HUES64 (cell line): ENCODE data around the gene ULK4.

Source experiments
- H3K27ac ChIP-seq: 2 replicates; pipeline ENCODE4 v1.7.0; 2013; ENCODE audit warnings: low read depth, low read length, inconsistent platforms
- H3K27me3 ChIP-seq: 2 replicates; pipeline ENCODE4 v1.6.1; 2013; ENCODE audit warnings: mild to moderate bottlenecking, low read length; ENCODE audit not compliant: insufficient read depth
- H3K36me3 ChIP-seq: 2 replicates; pipeline ENCODE4 v1.6.1; 2013; ENCODE audit warnings: mild to moderate bottlenecking, low read length; ENCODE audit not compliant: insufficient read depth
- H3K4me1 ChIP-seq: 2 replicates; pipeline ENCODE4 v1.6.1; 2013; ENCODE audit warnings: mild to moderate bottlenecking, low read length, moderate library complexity; ENCODE audit not compliant: insufficient read depth
- H3K4me3 ChIP-seq: 2 replicates; pipeline ENCODE4 v1.5.1; 2013; ENCODE audit warnings: mild to moderate bottlenecking, low read length, moderate library complexity
- H3K9ac ChIP-seq: 2 replicates; pipeline ENCODE4 v1.6.1; 2013; ENCODE audit warnings: mild to moderate bottlenecking, low read depth, low read length
- H3K9me3 ChIP-seq: 2 replicates; pipeline ENCODE4 v1.6.1; 2013; ENCODE audit warnings: low read depth, low read length; ENCODE audit not compliant: insufficient read depth
- WGBS: fragments of 150-250, 120-280 bp; methylation state at CpG from one replicate; pipeline ENCODE4 v1.1.7; 2013; ENCODE audit warnings: missing lambda C conversion rate; 5-methylcytosine and 5-hydroxymethylcytosine counted together

Gene ULK4

DNA sequence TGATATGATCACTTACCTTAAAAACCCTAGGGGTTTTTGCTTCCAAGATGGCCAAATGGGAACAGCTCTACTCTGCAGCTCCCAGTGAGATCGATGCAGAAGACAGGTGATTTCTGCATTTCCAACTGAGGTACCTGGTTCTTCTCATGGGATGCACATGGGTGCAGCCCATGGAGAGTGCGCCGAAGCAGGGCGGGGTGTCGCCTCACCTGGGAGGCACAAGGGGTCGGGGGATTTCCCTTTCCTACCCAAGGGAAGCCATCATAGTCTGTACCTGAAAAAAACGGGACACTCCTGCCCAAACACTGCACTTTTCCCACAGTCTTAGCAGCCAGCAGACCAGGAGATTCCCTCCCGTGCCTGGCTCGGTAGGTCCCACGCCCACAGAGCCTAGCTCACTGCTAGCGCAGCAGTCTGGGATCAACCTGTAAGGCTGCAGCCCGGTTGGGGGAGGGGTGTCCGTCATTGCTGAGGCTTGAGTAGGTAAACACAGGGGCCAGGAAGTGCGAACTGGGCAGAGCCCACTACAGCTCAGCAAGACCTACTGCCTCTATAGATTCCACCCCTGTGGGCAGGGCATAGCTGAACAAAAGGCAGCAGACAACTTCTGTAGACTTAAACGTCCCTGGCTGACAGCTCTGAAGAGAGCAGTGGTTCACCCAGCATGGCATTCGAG is 684.0 kb downstream of the ULK4 start:
- 68% methylated on average over 16 of the region's 16 CpGs for WGBS
- Histone ChIP-seq H3K9me3 (no peaks in the 10 kb centered on the region), H3K4me3 (peak overlapping the region; percentile 26), H3K27me3 (no peaks in the 10 kb centered on the region), H3K36me3 (no peaks in the 10 kb centered on the region), H3K27ac (no peak overlapping the region), H3K4me1 (peaks cover 10% of the 10 kb centered on the region; the same call in 1 of the 2 replicates), H3K9ac (0 out of 2 replicates have a peak overlapping the region, but pooled peaks have one; percentile 29)

DNA sequence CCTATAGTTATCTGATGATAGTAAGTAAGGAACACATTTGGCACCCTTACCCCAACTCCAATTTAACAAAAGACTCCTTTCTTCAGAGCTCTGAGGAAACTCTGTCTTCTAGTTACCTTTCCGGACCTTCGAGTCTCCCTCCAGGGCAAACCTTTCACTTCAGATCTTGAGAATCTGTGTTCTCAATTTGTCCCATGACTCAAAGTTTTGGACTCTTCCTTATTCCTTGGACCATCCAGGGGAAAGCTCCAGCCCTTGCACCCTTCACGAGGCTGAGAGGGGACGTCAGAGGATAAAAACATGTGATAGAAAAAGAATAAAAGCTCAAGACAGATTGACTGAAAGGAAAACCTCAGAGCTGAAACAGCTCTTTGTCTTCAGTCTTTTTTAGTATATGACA is 685.7 kb downstream of the ULK4 start:
- WGBS: 88% methylated on average over 4 of the region's 4 CpGs
- Histone ChIP-seq H3K4me3 (no peak overlapping the region), H3K36me3 (no peaks in the 10 kb centered on the region), H3K27ac (no peak overlapping the region), H3K9me3 (no peaks in the 10 kb centered on the region), H3K27me3 (no peaks in the 10 kb centered on the region), H3K9ac (no peak overlapping the region), H3K4me1 (peaks cover 10% of the 10 kb centered on the region; the same call in 1 of the 2 replicates)

DNA sequence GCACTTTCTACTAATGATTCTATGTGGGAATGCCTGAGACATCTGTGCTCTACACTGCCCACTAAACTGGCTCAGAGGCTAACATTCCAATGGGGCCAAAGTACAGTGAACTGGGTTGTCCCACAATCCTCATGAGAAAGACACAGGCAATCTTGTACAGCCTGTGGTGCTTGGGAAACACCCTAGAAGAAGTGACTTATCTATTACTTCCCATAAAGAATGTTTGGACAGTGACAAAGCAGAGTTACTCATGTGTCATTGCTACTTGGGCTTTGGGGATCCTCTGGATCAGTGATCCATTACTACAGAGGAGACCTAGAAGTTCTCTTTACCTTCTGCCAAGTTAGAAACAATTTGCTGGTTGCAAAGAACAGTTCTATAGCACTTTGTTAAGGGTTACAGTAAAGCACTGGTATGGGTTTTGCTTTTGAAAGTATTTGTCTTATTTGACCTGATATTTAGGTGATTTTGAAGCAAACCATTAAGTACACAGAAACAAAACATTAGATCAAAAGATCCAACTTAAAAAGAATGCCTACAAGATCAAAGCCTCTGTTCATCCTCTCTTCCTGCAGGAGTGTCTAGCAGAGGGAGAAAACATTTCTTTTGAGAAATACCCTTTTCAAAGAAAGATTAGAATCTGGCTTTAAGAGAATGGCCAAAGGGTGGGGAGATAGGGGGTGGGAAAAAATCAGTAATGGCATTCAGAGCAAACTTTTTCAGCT is 686.8 kb downstream of the ULK4 start:
- Histone ChIP-seq H3K4me1 (peaks cover 10% of the 10 kb centered on the region; the same call in 1 of the 2 replicates), H3K4me3 (no peak overlapping the region), H3K9ac (no peak overlapping the region), H3K27me3 (no peaks in the 10 kb centered on the region), H3K36me3 (no peaks in the 10 kb centered on the region), H3K27ac (no peak overlapping the region), H3K9me3 (no peaks in the 10 kb centered on the region)

DNA sequence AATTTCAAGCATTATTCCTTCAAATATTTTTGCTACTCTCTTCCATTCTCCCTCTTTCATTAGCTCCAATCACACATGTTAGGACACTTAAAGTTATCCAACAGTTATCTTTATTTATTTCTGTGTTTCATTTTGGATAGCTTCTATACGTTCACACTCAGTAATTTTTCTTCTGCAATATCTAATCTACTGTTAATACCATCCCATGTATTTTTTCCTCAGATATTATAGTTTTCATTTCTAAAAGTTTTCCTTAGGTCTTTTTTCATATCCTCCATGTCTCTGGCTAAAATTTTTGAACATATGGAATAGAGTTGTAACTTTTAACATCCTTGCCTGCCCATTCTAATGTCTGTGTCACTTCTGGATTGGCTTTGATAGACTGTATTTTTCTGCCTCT is 689.2 kb downstream of the ULK4 start:
- no peak overlapping the region for H3K4me3 ChIP-seq
- H3K36me3 ChIP-seq: no peaks in the 10 kb centered on the region
- H3K27ac ChIP-seq: no peak overlapping the region
- peaks cover 2% of the 10 kb centered on the region; the same call in 1 of the 2 replicates for H3K4me1 ChIP-seq
- no peaks in the 10 kb centered on the region for H3K9me3 ChIP-seq
- H3K9ac ChIP-seq: no peak overlapping the region
- no peaks in the 10 kb centered on the region for H3K27me3 ChIP-seq
- WGBS: 100% methylated on average over 1 of the region's 1 CpG

DNA sequence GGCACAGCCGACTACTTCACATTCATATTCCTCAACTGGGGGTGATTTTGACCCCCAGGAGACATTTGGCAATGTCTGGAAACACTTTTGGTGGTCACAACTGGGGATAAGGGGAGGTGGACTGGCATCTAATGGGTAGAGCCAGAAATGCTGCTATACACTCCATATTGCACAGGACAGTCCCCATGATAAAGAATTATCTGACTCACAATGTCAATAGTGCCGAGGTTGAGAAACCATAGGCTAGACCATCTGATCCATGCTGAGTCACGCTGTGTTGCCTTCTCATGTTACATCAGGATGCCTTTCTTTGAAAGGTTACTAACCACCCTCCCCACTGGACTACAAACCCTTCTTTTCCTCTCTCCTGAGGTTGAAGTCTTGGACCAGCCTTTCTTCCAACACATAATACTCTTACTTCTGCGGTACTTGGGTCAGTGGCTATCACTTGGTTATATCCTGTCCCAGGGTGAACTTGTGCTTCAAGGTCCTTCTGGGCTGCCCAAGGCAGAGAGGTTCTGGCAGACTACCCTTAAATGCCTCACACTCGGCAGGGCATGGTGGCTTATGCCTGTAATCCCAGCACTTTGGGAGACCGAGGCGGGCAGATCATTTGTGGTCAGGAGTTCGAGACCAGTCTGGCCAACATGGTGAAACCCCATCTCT is 693.8 kb downstream of the ULK4 start:
- WGBS: 92% methylated on average over 8 of the region's 8 CpGs
- Histone ChIP-seq H3K36me3 (no peaks in the 10 kb centered on the region), H3K9me3 (no peaks in the 10 kb centered on the region), H3K9ac (no peak overlapping the region), H3K4me3 (no peak overlapping the region), H3K27ac (no peak overlapping the region), H3K4me1 (no peaks in the 10 kb centered on the region), H3K27me3 (no peaks in the 10 kb centered on the region)

DNA sequence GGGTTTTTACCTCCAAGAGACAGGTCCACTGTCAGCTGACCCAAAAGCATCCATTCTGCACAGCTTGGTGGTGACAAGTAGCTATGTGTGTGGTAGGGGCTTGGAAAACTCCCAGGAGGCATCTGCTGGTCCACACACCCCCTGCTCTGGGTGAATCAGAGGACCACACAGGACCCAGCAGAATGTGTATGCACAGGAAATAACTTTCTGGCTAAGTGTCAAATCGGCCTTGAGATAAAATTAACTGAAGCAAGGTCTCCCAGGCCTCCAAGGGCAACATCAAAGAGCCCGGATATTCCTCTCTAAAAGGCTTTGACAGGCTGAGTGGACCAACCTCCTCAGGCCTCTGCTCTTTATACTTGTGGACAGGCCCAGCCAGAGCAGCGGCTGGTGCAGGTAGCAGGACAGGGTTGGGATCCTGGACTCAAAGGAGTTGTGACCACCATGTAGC is 696.1 kb downstream of the ULK4 start:
- H3K9me3 ChIP-seq: no peaks in the 10 kb centered on the region
- no peaks in the 10 kb centered on the region for H3K4me1 ChIP-seq
- no peak overlapping the region for H3K27ac ChIP-seq
- H3K9ac ChIP-seq: no peak overlapping the region
- no peaks in the 10 kb centered on the region for H3K27me3 ChIP-seq
- no peaks in the 10 kb centered on the region for H3K36me3 ChIP-seq
- H3K4me3 ChIP-seq: no peak overlapping the region
- 86% methylated on average over 3 of the region's 3 CpGs for WGBS

DNA sequence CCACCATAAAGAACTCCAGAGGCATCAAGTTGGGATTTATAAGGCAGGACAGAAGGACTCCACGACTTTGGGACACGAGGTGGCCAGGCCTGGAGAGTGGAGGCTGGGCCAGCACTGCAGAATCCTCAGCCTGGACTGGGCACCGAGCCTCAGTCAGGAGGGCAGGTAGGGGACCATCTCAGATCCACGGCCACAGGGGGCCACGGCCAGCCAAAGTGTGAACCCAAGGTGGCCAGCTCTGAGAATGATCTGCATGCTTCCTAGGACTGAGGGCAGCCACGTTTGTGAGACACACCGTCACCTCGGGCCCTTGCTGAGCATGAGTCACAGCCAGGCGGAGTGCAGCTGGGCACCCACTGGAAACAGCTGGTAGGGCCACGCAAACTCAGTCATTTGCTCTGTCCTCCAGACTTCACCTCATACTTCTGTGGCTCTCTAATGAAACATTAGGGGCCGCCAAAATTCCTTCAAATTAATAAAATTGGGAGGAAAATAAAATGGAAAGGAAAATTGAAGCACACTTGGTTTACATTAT is 696.8 kb downstream of the ULK4 start:
- H3K27ac ChIP-seq: no peak overlapping the region
- H3K4me3 ChIP-seq: no peak overlapping the region
- H3K36me3 ChIP-seq: no peaks in the 10 kb centered on the region
- no peaks in the 10 kb centered on the region for H3K27me3 ChIP-seq
- 92% methylated on average over 11 of the region's 11 CpGs for WGBS
- no peaks in the 10 kb centered on the region for H3K4me1 ChIP-seq
- no peaks in the 10 kb centered on the region for H3K9me3 ChIP-seq
- no peak overlapping the region for H3K9ac ChIP-seq

DNA sequence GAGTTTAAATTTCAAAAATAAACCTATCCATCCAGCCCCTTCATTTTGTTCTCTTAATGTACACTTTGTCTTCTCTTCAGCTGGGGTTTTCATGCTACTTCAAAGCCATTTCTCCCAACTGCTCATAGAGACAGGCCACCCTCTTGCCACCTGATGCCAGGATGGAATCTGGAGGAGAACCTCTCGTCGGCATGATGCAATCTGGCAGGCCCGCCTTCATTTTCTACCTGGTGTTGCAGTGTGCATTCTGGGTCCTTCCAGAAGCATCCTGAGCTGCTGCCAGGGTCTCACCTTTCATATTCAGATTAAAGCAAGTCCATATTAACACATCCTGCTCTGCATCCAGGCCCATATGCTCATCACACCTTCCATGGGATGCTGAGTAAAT is 701.8 kb downstream of the ULK4 start:
- no peak overlapping the region for H3K9ac ChIP-seq
- 97% methylated on average over 3 of the region's 3 CpGs for WGBS
- H3K4me1 ChIP-seq: no peaks in the 10 kb centered on the region
- no peaks in the 10 kb centered on the region for H3K27me3 ChIP-seq
- H3K4me3 ChIP-seq: no peak overlapping the region
- H3K9me3 ChIP-seq: no peaks in the 10 kb centered on the region
- H3K27ac ChIP-seq: no peak overlapping the region
- no peaks in the 10 kb centered on the region for H3K36me3 ChIP-seq

DNA sequence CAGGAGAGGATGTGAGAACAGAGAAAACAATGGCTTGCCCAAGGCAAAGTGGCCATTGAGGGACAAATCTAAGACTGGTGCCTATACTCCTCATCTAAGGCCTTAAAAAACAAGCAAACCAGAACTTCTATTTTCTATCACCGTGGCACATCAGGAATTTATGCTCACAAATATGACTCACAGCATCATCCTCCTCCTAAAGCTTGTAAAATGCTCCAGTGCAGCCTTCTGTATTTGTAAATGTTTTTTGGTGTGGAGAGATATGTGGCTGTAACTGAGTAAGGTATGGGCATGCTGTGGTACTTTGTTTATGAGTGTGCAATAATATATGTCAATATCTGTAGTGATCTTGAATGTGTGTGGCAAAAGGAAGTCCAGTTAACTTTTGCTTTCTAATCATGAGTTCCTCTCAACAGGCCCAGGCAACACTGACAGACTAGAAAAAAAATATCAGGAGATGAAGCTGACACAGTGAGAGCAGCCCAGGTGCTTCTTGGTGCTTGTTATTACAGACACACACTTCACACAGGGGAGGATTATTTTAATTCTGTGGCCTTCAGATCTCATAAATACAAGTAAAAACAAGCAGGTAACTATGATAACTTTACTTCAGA is 702.3 kb downstream of the ULK4 start:
- Histone ChIP-seq H3K9me3 (no peaks in the 10 kb centered on the region), H3K27me3 (no peaks in the 10 kb centered on the region), H3K9ac (no peak overlapping the region), H3K36me3 (no peaks in the 10 kb centered on the region), H3K27ac (no peak overlapping the region), H3K4me1 (no peaks in the 10 kb centered on the region), H3K4me3 (no peak overlapping the region)
- WGBS: 93% methylated on average over 1 of the region's 1 CpG

DNA sequence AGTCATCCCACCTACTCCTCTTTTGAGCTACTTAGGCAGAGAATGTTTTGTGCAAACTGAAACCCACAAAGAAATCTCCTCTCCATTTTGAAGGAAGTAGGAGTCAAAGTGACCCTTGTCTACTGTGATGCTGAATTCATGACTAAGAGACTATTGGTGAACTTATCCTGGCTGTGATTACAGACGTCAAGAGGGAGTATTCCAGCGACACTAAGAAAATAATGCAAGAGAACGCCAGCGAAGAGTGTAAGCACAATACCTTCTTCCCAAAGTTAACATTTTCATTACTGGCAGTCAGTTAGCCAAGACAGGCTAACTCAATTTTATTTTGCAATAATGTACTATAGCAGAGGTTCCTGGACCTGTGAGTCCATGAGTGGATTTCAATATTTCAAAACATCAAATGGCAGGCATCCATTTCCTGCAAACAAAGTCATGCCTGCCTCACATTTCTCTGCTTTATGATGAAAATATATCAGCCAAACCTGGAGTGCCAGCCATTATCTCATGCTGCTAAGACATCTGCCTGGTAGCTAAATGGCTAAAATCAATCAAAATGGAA is 703.6 kb downstream of the ULK4 start:
- Histone ChIP-seq H3K9ac (no peak overlapping the region), H3K27ac (no peak overlapping the region), H3K36me3 (no peaks in the 10 kb centered on the region), H3K4me1 (no peaks in the 10 kb centered on the region), H3K27me3 (no peaks in the 10 kb centered on the region), H3K4me3 (no peak overlapping the region), H3K9me3 (no peaks in the 10 kb centered on the region)
- WGBS: 93% methylated on average over 4 of the region's 4 CpGs
